Measurements from ENCODE around the gene MTMR12.
"Not testable (repeated sequence)": the region's sequence is repeated elsewhere in the genome, so short reads cannot be mapped to it uniquely, and the experiment has no call there.

The MTMR12 gene

GRCh38 chr5:32223972-32224609 lies 88.6 kb downstream of the MTMR12 start:
- no peak overlapping the region for H3K4me3 Mint-ChIP-seq

DNA sequence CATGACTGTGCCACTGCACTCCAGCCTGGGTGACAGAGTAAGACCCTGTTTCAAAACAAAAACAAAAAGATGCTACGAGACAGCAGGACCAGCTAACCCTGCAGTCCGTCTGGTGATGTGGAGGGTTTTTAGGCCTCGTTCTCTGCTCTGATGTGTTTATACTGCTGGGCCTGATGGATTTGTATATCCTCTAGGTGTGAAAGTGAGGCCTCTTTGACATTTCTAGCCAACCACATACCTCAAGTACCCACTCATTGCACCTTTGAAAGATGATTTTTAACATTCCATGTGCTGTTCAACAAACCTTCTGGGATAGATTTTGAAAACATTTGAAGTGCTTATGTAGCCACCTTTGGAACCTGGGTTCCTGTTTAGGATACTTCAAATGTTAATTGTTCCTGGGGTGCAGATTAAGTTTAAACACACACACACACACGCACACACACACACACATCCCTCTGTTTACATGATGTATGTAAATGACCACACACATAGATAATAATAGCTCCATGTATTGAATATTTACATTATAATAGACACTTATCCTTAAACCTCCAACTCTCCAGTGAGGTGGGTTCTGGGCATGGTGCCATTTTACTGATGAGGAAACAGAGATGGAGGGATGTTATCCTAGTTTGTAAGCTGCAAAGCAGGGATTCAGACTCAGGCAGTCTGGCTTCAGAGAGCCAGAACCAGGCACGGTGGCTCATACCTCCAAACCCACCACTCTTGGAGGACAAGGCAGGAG lies 89.8 kb downstream of the MTMR12 start:
- H3K27me3 Mint-ChIP-seq = no peaks in the 10 kb centered on the region
- H3K27ac Mint-ChIP-seq = no peak overlapping the region
- no peak overlapping the region for H3K4me3 Mint-ChIP-seq
- H3K36me3 Mint-ChIP-seq = peaks cover 6% of the 10 kb centered on the region
- H3K9me3 Mint-ChIP-seq = no peaks in the 10 kb centered on the region
- no peaks in the 10 kb centered on the region for H3K4me1 Mint-ChIP-seq

More at GRCh38 chr5:32223972-32224609, 88.6 kb downstream of the MTMR12 start:
- Mint-ChIP-seq H3K4me1 (peaks cover 5% of the 10 kb centered on the region), H3K27ac (no peak overlapping the region), H3K9me3 (no peaks in the 10 kb centered on the region), H3K27me3 (no peaks in the 10 kb centered on the region), H3K36me3 (peaks cover 10% of the 10 kb centered on the region)

GRCh38 chr5:32217886-32218396 lies 94.8 kb downstream of the MTMR12 start:
- H3K4me3 Mint-ChIP-seq = no peak overlapping the region
- no peaks in the 10 kb centered on the region for H3K27me3 Mint-ChIP-seq
- no peaks in the 10 kb centered on the region for H3K9me3 Mint-ChIP-seq
- H3K27ac Mint-ChIP-seq = no peak overlapping the region
- H3K36me3 Mint-ChIP-seq = no peaks in the 10 kb centered on the region
- H3K4me1 Mint-ChIP-seq = no peaks in the 10 kb centered on the region

DNA sequence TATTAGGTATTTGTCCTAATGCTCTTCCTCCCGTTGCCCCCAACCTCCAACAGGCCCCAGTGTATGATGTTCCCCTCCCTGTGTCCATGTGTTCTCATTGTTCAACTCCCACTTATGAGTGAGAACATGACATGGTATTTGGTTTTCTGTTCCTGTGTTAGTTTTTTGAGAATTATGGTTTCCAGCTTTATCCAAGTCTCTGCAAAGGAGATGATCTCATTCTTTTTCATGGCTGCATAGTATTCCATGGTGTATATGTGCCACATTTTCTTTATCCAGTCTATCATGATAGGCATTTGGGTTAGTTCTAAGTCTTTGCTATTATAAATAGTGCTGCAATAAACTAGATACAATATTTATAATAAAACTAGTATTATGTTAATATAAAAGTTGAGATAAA lies 98.4 kb downstream of the MTMR12 start:
- H3K27ac Mint-ChIP-seq = peak overlapping the region; percentile 67
- not testable (repeated sequence) for H3K9me3 Mint-ChIP-seq, H3K36me3 Mint-ChIP-seq, H3K4me1 Mint-ChIP-seq, H3K27me3 Mint-ChIP-seq, H3K4me3 Mint-ChIP-seq

DNA sequence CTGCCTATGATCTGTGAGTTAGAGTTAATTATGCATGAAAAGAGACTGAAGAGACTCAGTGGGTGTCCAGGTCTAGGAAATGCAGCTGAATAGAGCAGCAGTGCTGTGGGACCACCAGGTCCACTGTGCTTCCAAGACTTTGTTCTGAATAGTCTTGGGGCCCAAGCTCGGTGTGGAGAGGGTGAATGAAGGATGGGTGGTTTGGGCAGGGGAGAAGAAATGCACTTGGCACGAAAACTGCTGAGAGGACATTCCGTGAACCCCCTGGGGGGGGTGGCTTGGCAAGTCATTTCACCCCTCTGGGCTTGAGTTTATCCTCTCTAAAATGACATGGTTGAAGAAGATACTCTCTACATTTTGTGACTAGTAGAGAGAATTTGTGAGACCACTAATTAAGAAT lies 102.6 kb downstream of the MTMR12 start:
- Mint-ChIP-seq H3K9me3 (no peaks in the 10 kb centered on the region), H3K27me3 (no peaks in the 10 kb centered on the region), H3K4me1 (peaks cover 7% of the 10 kb centered on the region), H3K36me3 (no peaks in the 10 kb centered on the region), H3K27ac (peak overlapping the region; percentile 82), H3K4me3 (no peak overlapping the region)

- not testable (repeated sequence) for H3K4me1 Mint-ChIP-seq, H3K27me3 Mint-ChIP-seq, H3K4me3 Mint-ChIP-seq, H3K27ac Mint-ChIP-seq, H3K36me3 Mint-ChIP-seq, H3K9me3 Mint-ChIP-seq
These were observed 103.9 kb downstream of the MTMR12 start for GRCh38 chr5:32208837-32209236.

DNA sequence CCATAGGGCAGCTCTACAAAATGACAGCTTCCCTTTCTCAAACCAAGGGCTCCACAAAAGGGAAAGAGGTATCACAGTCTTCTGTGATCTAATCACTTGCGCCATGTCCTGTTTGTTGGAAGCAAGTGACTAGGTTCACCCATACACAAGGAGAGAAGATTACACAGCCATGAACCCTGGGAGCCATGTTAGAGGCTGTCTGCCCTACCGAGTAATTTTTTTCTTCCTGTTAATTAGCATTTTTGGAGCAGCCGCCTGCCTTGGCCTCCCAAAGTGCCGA lies 105.4 kb downstream of the MTMR12 start:
- no peak overlapping the region for H3K27ac Mint-ChIP-seq

GRCh38 chr5:32206509-32207354 lies 106.0 kb downstream of the MTMR12 start:
- no peak overlapping the region for H3K4me3 Mint-ChIP-seq
- no peak overlapping the region for H3K27ac Mint-ChIP-seq
- no peaks in the 10 kb centered on the region for H3K27me3 Mint-ChIP-seq
- H3K4me1 Mint-ChIP-seq = peaks cover 7% of the 10 kb centered on the region
- no peaks in the 10 kb centered on the region for H3K9me3 Mint-ChIP-seq
- peaks cover under 1% of the 10 kb centered on the region for H3K36me3 Mint-ChIP-seq

More for the DNA sequence above, 105.4 kb downstream of the MTMR12 start:
- Mint-ChIP-seq H3K27me3 (no peaks in the 10 kb centered on the region), H3K4me3 (no peak overlapping the region), H3K4me1 (peaks cover 7% of the 10 kb centered on the region), H3K9me3 (no peaks in the 10 kb centered on the region), H3K36me3 (no peaks in the 10 kb centered on the region)

GRCh38 chr5:32206053-32206452 lies 106.7 kb downstream of the MTMR12 start:
- no peak overlapping the region for H3K4me3 Mint-ChIP-seq

GRCh38 chr5:32202394-32202793 lies 110.3 kb downstream of the MTMR12 start:
- H3K27ac Mint-ChIP-seq = no peak overlapping the region
- H3K9me3 Mint-ChIP-seq = no peaks in the 10 kb centered on the region
- H3K4me3 Mint-ChIP-seq = no peak overlapping the region
- peaks cover 1% of the 10 kb centered on the region for H3K36me3 Mint-ChIP-seq
- no peaks in the 10 kb centered on the region for H3K4me1 Mint-ChIP-seq
- no peaks in the 10 kb centered on the region for H3K27me3 Mint-ChIP-seq

More at GRCh38 chr5:32206053-32206452, 106.7 kb downstream of the MTMR12 start:
- Mint-ChIP-seq H3K4me1 (peaks cover 4% of the 10 kb centered on the region), H3K9me3 (no peaks in the 10 kb centered on the region), H3K36me3 (peaks cover 1% of the 10 kb centered on the region), H3K27ac (no peak overlapping the region), H3K27me3 (no peaks in the 10 kb centered on the region)

GRCh38 chr5:32201122-32201753 lies 111.5 kb downstream of the MTMR12 start:
- Mint-ChIP-seq H3K27ac (no peak overlapping the region), H3K27me3 (no peaks in the 10 kb centered on the region), H3K36me3 (peaks cover 1% of the 10 kb centered on the region), H3K4me1 (no peaks in the 10 kb centered on the region), H3K9me3 (no peaks in the 10 kb centered on the region), H3K4me3 (no peak overlapping the region)

DNA sequence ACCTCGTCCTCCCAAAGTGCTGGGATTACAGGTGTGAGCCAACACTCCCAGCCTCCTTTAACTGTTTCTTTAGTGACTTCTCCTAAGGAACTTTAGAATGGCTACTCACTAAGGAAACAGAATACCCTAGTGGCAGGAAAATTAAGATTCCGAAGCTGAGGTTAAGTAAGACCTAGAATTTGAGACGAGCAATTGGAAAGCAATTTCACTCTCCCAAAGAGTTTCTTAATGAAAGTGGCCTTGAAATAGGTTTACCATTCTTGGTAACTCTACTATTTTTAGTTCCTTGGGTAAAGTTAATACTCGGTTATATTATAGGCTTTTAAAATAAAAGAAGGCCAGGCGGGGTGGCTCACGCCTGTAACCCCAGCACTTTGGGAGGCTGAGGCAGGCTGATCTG lies 115.7 kb downstream of the MTMR12 start:
- Mint-ChIP-seq H3K9me3 (no peaks in the 10 kb centered on the region), H3K4me3 (no peak overlapping the region), H3K27ac (no peak overlapping the region), H3K36me3 (peaks cover 3% of the 10 kb centered on the region), H3K27me3 (peaks cover 12% of the 10 kb centered on the region), H3K4me1 (no peaks in the 10 kb centered on the region)

DNA sequence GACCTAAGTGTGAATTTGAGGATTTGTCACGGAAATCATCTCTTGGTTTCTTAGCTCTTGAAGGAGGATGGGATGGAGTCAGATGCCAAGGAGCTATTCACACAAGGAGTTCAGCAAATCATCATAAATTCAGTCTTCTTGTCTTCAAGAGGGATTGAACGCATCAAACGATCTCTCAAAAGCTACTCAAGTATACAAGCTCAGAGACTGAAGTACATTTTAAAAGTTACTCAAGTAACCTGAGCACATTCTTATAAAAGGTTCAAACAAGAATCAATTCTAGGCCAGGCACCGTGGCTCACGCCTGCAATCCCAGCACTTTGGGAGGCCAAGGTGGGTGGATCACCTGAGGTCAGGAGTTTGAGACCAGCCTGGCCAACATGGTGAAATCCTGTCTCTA lies 117.5 kb downstream of the MTMR12 start:
- H3K9me3 Mint-ChIP-seq = no peaks in the 10 kb centered on the region
- H3K27me3 Mint-ChIP-seq = peaks cover 12% of the 10 kb centered on the region
- peaks cover 2% of the 10 kb centered on the region for H3K36me3 Mint-ChIP-seq
- H3K27ac Mint-ChIP-seq = no peak overlapping the region
- H3K4me3 Mint-ChIP-seq = no peak overlapping the region
- no peaks in the 10 kb centered on the region for H3K4me1 Mint-ChIP-seq

DNA sequence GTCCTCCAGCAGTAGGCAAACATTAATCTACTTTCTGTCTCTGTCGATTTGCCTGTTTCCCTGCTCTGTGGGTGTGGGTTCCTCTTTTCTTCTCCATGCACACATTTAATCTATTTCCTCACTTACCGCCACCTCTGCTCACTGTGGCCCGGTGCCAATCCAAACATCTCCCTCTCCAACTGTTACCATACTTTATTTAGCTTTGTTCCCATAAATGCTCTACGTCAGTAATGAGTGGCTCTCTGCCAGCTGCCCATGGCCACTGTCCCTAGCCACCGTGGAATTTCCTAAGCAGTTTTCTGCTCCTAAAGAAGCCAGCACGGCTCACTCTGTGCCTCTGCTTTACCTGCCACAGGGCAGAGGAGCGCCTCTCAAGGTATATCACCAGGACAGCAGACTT lies 119.1 kb downstream of the MTMR12 start:
- Mint-ChIP-seq H3K4me1 (no peaks in the 10 kb centered on the region), H3K9me3 (no peaks in the 10 kb centered on the region), H3K36me3 (peaks cover 2% of the 10 kb centered on the region), H3K27ac (no peak overlapping the region), H3K27me3 (peaks cover 12% of the 10 kb centered on the region), H3K4me3 (no peak overlapping the region)

GRCh38 chr5:32190095-32190494 lies 122.6 kb downstream of the MTMR12 start:
- no peak overlapping the region for H3K4me3 Mint-ChIP-seq
- H3K9me3 Mint-ChIP-seq = no peaks in the 10 kb centered on the region
- peaks cover 10% of the 10 kb centered on the region for H3K27me3 Mint-ChIP-seq
- H3K27ac Mint-ChIP-seq = no peak overlapping the region
- no peaks in the 10 kb centered on the region for H3K4me1 Mint-ChIP-seq
- H3K36me3 Mint-ChIP-seq = peaks cover 2% of the 10 kb centered on the region

All from activated naive CD4-positive, alpha-beta T cell treated with anti-CD3 and anti-CD28 coated beads, Interleukin-2, amount 50 U/mL, for 24 hours (primary cell).